ENCODE results near the gene ENKD1.

DNA sequence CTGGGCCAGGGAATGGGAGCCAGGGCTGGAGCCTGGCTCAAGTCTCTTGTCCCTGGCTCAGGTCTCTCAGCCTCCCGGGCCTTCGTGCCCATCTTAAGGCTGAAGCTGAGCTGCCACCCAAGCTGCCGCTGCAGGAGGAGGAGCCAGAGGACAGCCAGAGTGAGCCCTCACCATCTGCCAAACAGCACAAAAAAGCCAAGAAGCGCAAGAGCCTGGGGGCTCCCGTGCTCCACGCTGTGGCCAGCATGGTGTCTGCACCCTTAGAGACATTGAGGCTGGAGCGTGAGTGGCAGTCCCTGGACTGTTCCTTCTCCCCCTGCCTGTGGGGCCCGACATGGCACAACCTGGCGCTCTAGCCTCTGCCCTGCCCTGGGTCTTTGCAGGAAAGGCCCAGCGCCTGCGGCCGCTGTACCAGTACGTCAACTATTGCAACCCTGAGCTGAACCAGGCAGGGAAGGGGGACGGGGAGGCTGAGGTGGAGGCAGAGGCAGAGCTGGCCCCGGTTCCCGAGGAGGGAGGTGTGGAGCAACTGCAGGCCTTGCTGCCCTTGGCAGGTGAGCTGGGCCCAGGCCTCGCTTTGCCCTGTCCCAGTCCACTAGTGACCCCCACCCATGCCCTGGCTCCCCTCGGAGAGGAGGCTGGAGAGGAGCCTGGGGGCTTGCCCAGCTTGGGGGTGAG, 1.4 kb upstream of the ENKD1 start:
- no peak for TF ChIP-seq ZBTB7A (IDR thresholded peaks at IDR 0.05; ENCODE audit: low read depth)
- no peak for TF ChIP-seq EP300 (IDR thresholded peaks at IDR 0.05; ENCODE audit: borderline replicate concordance)
